Mesothelial cell of epicardium (in vitro differentiated cells): ENCODE measurements around the gene PRKCA. TPM values are rescaled to one million over a fixed set of nuclear protein-coding genes. Genes with fewer than 3 reads are reported as not detected.

Source experiments
- DNase-seq, 2 experiments: peaks; one replicate each; pipeline ENCODE4 v3.0.0; 2021; ENCODE audit warnings: low spot score in 2 of 2; ENCODE audit not compliant: unreplicated experiment in 2 of 2
- H3K27ac Mint-ChIP-seq: 2 replicates; pipeline ENCODE4 v1.8.0; 2021; ENCODE audit warnings: mixed read lengths
- H3K27me3 Mint-ChIP-seq: 2 replicates; pipeline ENCODE4 v1.8.0; 2021; ENCODE audit warnings: low read depth, mixed read lengths
- H3K36me3 Mint-ChIP-seq: 2 replicates; pipeline ENCODE4 v1.8.0; 2021; ENCODE audit warnings: mixed read lengths
- H3K4me1 Mint-ChIP-seq: 2 replicates; pipeline ENCODE4 v1.8.0; 2021; ENCODE audit warnings: mixed read lengths
- H3K4me3 Mint-ChIP-seq: 2 replicates; pipeline ENCODE4 v1.8.0; 2021; ENCODE audit warnings: mild to moderate bottlenecking, moderate library complexity, mixed read lengths
- H3K9me3 Mint-ChIP-seq: 2 replicates; pipeline ENCODE4 v1.8.0; 2021; ENCODE audit warnings: mixed read lengths
- total RNA-seq: library from RNA; stranded (reverse); gene quantifications from 3 replicates; pipeline ENCODE4 v1.2.1, GENCODE V29; 2021
- TF ChIP-seq, protein P1 (sequence below): fragments of 200-600 bp; sonication (generic); IDR thresholded peaks from one replicate; pipeline ENCODE4 v1.5.0; 2021; ENCODE audit warnings: antibody characterized with exemption; ENCODE audit not compliant: unreplicated experiment

Gene PRKCA
- total RNA-seq, 1 donor from 2014 or later, result 15.2 TPM

DNA sequence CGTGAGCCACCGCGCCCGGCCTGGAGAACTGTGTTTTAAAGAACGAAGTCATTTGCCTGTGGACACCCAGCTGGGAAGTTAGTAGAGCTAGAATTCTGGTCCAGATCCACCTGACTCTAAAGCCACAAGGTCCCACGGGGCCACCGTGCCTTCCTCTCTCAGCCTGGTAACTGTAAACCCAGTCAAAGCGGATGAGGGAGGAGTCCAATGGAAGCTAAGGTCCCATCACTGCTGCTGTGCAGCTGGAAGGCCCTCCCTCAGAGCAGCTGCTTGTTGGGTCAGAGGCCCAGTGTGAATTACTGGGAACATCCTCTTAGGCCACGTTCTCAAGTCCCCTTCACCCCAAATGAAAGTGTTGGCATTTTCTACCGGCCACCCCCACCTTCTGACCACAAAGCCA, 483.7 kb downstream of the PRKCA start:
- Mint-ChIP-seq H3K36me3 (no peaks in the 10 kb centered on the region), H3K4me3 (no peak overlapping the region), H3K4me1 (no peaks in the 10 kb centered on the region), H3K27ac (no peak overlapping the region), H3K27me3 (no peaks in the 10 kb centered on the region), H3K9me3 (no peaks in the 10 kb centered on the region)
- TF ChIP-seq, protein P1, sequence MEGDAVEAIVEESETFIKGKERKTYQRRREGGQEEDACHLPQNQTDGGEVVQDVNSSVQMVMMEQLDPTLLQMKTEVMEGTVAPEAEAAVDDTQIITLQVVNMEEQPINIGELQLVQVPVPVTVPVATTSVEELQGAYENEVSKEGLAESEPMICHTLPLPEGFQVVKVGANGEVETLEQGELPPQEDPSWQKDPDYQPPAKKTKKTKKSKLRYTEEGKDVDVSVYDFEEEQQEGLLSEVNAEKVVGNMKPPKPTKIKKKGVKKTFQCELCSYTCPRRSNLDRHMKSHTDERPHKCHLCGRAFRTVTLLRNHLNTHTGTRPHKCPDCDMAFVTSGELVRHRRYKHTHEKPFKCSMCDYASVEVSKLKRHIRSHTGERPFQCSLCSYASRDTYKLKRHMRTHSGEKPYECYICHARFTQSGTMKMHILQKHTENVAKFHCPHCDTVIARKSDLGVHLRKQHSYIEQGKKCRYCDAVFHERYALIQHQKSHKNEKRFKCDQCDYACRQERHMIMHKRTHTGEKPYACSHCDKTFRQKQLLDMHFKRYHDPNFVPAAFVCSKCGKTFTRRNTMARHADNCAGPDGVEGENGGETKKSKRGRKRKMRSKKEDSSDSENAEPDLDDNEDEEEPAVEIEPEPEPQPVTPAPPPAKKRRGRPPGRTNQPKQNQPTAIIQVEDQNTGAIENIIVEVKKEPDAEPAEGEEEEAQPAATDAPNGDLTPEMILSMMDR, result no peak
- no peak for DNase-seq

DNA sequence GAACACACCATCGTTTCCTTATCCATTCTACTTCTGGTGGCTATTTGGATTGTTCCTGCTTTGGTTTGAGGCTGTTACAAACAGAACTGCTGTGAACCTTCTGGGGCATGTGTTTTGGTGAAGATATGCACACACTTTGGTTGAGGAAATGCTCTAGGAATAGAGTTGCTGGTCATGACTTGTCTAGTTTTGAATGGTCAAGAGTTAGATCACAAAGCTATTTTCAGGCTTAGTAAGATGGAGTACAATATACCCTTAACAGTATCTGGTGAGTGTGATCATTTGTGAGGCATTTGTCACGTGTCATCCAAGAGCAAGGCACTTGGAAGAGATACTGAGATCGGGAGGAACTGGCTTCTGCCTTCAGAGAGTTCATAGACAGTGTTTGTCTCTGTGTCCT, 485.5 kb downstream of the PRKCA start:
- no peaks in the 10 kb centered on the region for H3K36me3 Mint-ChIP-seq
- no peaks in the 10 kb centered on the region for H3K9me3 Mint-ChIP-seq
- H3K27ac Mint-ChIP-seq, result no peak overlapping the region
- TF ChIP-seq, protein P1, result no peak
- no peak for DNase-seq
- H3K27me3 Mint-ChIP-seq, result no peaks in the 10 kb centered on the region
- H3K4me1 Mint-ChIP-seq, result no peaks in the 10 kb centered on the region
- H3K4me3 Mint-ChIP-seq, result no peak overlapping the region

DNA sequence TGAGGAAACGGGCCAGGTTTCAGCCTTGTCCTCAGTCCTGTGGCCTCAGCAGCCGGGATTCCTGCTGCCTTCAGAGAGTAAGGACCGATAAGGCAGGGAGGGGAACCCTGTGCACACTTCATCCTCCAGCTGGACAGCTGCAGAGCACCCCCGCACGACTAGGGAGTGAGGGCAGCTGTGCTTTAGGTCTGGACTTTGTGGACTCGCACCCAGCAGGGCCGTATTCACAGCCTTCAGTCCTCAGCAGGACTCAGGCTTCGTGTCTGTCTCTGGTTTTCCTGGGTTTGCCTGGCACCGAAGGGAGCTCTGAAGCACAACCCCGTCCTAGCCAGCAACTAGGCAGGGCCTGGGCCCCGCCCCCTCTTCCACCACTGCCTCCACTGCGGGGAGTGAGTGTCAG, 486.7 kb downstream of the PRKCA start:
- DNase-seq, result no peak
- TF ChIP-seq, protein P1, result no peak
- no peaks in the 10 kb centered on the region for H3K36me3 Mint-ChIP-seq

DNA sequence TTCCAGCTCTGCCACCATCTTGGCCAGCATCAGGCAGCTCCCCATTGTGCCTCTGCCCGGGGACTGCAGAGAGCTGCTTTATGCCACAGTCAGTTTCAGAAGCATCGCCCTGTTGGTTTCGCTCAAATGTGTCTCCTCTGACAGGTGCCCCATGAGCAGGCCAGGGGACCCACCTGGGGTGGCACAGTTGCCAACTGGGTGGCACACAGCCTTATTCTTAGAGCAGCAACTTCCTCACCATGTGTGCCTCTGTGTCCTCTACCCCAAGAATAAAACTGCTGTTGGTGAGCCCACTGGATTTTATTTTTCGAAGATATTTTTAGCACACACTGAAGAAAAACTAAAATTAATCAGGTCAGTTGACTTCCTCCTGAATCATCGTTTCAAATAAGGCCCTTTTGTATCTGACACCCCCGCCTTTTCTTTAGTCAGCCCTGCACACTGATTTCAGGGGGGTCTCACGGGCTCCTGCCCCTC, 487.6 kb downstream of the PRKCA start:
- H3K9me3 Mint-ChIP-seq, result no peaks in the 10 kb centered on the region
- H3K27me3 Mint-ChIP-seq, result no peaks in the 10 kb centered on the region
- DNase-seq, result no peak
- H3K4me1 Mint-ChIP-seq, result no peaks in the 10 kb centered on the region
- no peak overlapping the region for H3K27ac Mint-ChIP-seq
- no peak overlapping the region for H3K4me3 Mint-ChIP-seq
- no peaks in the 10 kb centered on the region for H3K36me3 Mint-ChIP-seq
- TF ChIP-seq, protein P1, result no peak

More for the DNA sequence above, 486.7 kb downstream of the PRKCA start:
- H3K9me3 Mint-ChIP-seq, result no peaks in the 10 kb centered on the region
- H3K27ac Mint-ChIP-seq, result no peak overlapping the region
- H3K4me3 Mint-ChIP-seq, result no peak overlapping the region
- H3K4me1 Mint-ChIP-seq, result no peaks in the 10 kb centered on the region
- H3K27me3 Mint-ChIP-seq, result no peaks in the 10 kb centered on the region

DNA sequence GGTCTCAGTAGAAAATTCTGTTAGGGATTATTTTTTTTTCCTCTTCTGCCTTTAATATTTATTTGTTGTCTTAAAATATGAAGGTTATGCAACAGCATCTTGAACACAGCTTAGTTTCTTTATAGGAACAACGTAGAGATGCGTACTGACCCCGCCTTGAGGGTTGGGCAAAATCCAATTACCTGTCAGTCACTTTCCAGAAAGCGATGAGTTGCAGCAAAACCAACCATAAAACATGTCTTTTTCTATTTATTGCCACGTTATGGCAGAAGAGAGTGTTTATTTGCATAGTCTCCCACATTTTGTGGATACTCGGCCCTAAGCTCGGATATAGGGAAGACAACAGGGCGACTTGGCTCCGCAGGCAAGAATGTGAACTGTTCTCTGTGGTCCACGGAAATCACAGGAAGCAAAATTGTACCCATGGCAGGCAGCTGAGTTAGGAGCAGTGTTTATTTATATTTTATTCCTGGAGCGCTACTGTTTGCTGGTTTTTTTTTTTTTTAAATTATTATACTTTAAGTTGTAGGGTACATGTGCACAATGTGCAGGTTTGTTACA, 488.2 kb downstream of the PRKCA start:
- Mint-ChIP-seq H3K27ac (no peak overlapping the region), H3K9me3 (no peaks in the 10 kb centered on the region), H3K4me3 (no peak overlapping the region), H3K4me1 (no peaks in the 10 kb centered on the region), H3K36me3 (no peaks in the 10 kb centered on the region), H3K27me3 (no peaks in the 10 kb centered on the region)
- TF ChIP-seq, protein P1, result no peak
- DNase-seq, result no peak

DNA sequence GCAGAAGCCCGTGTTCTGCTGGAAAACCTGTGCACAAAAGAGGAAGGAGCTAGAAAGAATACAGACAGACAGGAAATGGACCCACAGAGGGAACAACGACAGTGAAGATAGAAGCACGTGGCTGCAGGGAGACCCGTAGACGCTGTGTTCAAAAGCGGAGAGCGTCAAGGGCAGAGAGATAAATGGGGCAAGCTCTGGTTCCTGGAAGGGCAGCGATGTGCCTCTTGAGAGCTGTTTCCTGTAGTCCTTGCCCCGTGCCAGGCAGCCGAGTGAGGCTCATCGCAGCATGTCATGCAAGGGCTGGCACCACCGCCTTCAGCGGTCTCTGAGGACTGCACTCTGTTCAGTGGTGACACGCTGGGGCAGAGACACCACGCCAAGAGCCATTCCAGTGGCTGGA, 488.9 kb downstream of the PRKCA start:
- Mint-ChIP-seq H3K4me1 (no peaks in the 10 kb centered on the region), H3K4me3 (no peak overlapping the region), H3K36me3 (no peaks in the 10 kb centered on the region), H3K27me3 (no peaks in the 10 kb centered on the region), H3K9me3 (no peaks in the 10 kb centered on the region), H3K27ac (no peak overlapping the region)
- DNase-seq, result no peak
- TF ChIP-seq, protein P1, result no peak
